Activated T-helper 1 cell treated with Interleukin-2 at 50 U/mL for 16 hours (primary cell): ENCODE data around the gene CENPVL3.
"Not testable (repeated sequence)": the region's sequence is repeated elsewhere in the genome, so short reads cannot be mapped to it uniquely, and the experiment has no call there.

Experiments used
- DNase-seq: peaks from one replicate; pipeline ENCODE4 v3.0.0-alpha.2; 2020; ENCODE audit warnings: low read depth

Gene CENPVL3

DNA sequence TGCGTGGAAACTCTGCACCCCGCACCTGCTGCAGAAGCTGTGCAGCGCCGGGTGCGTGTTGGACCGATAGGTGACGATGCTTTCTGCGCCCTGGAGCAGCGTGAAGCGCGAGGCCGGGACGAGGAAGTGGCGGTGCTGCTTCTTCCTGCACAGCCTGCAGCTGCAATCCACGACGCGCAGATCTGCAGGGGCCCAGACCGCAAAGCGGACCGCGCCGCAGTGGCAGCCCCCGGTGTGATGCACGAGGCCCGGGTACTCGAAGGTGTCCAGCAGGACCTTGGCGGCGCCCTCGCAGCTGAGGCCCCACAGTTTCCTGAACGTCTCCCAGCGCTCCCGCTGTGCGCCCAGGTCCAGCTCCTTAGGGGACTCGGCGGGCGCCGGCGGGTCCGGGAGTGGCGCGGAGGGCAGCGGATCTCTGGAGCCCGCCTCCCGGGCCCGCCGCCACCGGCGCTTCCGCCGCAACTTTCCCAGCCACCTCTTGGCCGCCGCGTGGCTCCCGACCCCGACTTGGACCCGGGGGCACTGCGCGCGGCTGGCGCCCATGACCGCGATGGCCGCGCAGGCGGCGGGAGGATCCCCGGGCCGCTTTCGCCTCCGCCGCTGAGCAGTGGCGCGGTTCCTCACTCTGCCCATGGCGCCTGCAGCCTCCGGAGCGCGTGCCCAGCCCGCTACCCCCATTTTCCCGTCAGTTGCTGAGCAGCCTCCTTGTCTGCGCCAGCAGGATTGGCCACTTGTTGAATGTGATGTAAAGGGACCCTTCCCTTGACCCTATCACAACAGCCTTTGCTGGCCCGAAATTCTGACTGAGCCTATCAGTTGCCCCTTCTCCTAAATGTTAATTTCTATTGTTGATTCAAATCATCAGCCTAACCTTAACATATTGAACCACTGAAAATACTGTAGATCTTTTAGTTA, at the start of gene CENPVL3:
Gene CENPVL3, minus strand, starts transcription at position 672 of the 915 bp plus-strand sequence. Its CDS starts 39 bp downstream, at position 633.
- DNase-seq: not testable (repeated sequence)

DNA sequence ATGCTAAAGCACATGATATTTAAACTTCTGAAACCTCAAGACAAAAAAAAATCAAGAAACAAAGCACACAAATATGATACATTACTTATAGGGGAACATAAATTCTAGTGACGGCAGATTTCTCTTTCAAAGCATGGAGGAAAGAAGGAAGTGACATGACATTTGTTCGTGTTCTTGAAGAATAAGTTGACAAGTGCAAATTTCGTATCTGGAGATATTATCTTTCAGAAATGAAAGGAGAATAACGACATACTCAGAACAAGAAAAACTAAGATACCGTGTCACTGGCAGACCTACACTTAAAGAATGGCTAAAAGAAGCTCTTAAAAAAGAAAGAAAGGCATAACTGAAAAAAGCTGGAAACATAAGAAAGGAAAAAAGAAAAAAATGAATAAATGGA, 47.3 kb upstream of the CENPVL3 start:
- no peak for DNase-seq

DNA sequence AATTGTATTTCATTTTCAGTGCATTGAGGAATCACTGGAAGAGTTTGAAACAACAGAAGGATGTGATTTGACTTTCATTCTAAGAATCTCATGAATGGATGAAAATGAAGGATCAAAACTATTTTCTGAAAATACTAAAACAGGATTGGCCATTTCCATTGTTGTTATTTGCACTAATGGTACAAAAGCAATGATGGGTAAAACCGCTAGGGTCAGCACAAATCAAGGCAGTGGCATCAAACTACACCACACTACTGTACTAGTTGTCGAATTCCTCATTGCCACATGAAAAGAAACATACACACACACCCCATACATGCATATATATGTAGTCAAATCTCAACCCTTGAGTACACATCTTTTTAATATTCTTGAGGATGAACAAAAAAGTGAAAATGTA, 24.7 kb upstream of the CENPVL3 start:
- DNase-seq: no peak

DNA sequence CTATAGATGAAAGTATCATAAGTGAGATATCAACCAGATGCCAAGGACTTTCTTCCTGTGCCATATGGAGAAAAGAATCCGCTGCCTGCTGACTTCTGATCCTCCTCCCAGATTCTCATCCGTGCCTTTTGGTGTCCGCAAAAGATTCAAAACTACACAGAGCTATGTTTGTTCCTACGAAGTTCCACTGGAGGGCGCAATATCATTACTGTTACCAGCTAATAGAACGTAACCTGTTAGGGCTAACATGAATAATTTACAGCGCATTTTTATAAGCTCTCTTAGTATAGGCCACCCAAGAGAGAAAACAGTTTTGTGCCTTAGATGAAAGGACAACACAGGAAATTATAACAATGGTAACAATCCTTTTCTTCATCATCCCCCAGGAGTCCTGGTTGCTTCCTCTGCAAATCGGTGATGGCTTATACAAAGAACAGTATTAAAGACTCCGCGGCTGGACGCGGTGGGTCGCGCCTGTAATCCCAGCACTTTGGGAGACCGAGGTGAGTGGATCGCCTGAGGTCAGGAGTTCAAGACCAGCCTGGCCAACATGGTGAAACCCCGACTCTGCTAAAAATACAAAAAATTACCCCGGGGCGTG, 22.8 kb upstream of the CENPVL3 start:
- no peak for DNase-seq

DNA sequence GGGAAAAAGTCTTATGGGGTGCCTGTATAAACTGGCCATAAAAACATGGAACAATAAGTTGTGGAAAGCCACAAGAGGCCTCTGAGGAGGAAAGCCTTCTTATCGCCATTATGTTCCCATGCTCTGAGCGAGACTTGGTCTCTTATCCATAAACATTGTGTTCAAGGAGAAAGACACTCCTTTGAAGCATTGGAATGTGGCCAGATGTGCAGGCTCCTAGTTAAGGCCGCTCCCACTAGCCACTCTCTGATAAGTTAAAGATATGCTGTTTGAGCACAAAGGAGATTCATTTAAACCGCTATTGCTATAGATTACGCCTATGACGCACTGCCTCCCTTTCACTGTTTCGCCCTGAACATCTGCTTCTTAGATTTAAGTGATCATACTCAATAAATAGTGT, 17.8 kb upstream of the CENPVL3 start:
- DNase-seq: not testable (repeated sequence)

DNA sequence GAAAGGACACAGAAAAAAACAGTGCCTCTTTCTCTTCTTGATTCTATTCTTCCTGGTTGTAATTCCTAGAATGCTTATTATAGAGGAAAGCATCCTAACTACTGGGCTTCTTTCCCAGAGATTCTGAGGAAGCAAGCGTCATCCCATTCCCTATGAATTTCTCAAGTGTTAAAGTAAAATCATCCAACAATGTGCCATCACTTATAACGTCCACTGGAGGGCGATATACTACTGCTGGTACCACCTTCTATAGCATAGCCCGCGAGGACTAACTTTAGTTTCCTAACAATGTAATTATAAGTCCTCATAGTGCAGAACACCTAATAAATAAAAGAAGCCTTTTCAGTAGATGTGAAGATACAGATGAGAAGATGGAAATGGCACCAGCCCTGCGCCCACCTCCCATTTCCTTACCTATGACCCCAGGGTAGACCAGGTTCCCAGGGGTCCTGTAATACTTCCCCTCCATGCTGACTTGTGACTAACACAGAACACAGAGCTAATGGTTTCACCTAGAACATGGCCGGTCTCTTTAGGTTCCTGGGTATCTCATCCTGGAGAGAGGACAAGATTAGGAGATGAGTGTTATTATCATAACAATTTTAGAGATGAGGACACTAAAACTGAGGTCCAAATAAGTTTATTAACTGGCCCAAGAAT, 4.2 kb downstream of the CENPVL3 start:
- DNase-seq: no peak

DNA sequence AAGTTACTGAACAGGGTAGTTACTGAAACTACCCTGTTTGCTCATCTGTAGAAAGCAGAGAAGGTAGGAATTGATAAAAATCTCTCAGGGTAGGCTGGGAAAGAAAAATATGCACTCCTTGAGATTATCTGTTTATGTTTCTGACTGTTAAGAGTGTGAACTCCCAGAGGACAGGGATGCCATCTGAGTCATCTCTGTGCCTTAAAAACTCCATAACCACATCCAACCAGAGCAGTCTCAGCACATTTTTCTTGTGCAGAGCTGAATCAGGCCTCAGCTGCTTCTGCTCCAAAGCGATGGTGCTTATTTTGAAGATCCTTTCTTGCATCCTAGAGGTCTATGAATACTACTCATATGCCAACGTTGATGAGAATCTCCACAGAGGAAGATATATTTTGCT, 9.9 kb downstream of the CENPVL3 start:
- no peak for DNase-seq

DNA sequence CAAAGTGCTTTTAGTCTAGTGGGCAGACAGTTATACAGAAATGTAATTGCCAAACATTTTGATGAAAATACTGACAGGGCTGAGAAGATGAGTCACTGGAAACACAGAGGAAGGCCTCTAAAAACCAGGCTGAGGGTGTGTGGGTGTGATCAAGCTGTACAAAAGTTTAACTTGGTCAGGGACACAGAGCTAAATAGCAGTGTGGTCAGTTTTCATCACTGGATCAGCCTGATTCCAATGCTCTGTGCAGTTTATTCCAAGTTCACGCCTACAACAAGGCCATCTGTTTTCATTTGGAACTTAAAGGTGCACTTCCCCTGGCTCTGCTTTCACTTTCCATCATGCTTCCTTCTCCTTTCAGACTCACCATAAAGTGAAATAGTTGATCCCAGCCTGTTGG, 10.6 kb downstream of the CENPVL3 start:
- no peak for DNase-seq

DNA sequence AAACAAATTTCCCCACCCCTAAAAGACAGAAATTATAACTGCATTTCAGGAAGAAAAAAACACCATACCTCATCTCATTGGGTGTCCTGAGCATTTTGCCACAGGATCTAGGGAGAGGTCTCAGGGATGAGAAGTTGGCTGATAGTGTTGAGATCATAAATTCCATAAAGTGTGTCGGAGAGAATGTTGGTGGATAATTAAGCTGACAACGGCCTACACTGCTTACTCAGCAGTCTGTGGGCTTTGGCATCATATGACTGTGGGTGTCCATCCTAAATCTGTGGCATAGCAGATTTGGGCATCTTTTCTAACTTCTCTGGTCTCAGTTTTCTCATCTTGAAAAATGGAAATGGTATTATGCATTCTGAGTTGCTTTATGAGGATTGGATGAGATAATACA, 12.3 kb downstream of the CENPVL3 start:
- DNase-seq: no peak

DNA sequence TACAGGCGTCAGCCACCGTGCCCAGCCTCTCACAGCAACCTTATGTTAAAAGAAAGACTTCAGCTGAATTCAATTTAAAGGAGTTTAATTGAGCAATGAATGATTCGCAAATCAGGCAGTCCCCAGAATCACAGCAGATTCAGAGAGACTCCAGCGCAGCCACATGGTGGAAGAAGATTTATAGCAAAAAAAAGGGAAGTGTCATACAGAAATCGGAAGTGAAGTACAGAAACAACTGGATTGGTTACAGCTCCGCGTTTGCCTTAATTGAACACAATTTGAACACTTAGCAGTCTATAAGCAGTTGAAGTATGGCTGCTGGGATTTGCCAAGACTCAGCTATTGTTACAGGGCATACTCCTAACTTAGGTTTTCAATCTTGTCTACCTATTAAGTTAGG, 19.8 kb downstream of the CENPVL3 start:
- no peak for DNase-seq

DNA sequence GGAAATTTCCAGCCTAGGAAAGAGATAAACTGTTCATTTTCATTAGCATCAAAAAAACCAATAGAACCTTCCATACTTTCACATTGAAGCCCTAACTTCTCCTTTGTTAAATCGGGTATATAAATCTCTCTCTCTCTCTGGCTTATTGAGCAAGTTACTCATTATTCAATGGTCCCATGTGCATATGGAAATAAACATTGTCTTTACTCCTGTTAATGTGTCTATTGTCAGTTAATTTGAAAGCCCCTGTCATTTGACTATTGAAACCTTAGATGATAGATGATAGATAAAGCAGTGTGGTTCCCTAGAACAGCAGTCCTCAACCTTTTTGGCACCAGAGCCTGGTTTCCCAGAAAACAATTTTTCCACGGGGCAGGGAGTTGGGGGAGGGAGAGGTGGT, 46.8 kb downstream of the CENPVL3 start:
- no peak for DNase-seq

DNA sequence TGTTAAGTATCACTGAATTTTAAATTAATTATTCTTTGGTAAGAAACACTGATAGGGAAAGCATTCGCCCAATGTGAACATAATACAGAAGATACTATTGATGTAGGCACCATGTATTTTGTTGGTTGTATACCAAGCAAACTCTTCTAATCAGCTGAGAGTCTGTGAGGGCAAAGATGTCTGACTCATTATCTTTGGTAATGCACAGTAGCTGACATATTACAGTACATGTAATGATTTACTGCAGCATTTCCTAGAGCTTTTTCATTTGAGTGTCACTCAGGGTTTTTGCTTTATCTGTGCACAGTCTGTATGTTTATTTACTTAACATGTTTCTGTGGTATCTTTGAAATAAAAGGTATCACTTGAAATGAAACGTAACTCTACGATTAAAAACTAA, 49.2 kb downstream of the CENPVL3 start:
- DNase-seq: no peak

DNA sequence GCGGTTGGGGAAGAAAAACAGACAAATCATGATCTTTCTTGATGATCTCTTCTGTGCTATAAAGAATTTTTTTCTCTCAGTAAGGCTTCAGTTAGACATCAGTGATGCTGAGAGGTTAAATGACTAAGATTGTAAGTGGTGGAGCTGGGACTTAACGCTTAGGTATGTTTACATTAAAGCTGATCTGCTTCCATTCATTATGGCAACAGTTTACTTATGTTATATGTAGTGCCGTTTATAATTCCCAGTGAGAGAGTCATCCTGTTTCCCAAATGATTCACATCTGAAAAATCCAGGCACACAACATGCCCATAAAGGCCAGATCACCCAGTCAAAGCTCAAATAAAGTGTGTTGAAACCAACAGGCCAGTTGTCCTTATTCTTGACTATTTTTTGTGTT, 50.1 kb downstream of the CENPVL3 start:
- no peak for DNase-seq
